HepG2 (cell line): ENCODE data around the gene PLCB1. TPM values are rescaled to one million over a fixed set of nuclear protein-coding genes. Genes with fewer than 3 reads are reported as not detected.

Source experiments
- ARNT ChIP-seq: fragments of 450-650 bp; IDR thresholded peaks from 2 replicates; pipeline ENCODE4 v1.6.1; 2017
- ASH2L ChIP-seq: fragments of 300-600, 200-600 bp; sonication (generic); IDR thresholded peaks from 2 replicates; pipeline ENCODE4 v1.7.0; 2017; ENCODE audit warnings: low read depth, mild to moderate bottlenecking, moderate library complexity, mixed read lengths, low read length; ENCODE audit not compliant: insufficient read length
- ATF2 ChIP-seq: sonication (generic); formaldehyde crosslinking; IDR thresholded peaks from 2 replicates; pipeline ENCODE4 v1.4.0; 2020; ENCODE audit warnings: missing genetic modification reagents
- BCL3 ChIP-seq: sonication (generic); formaldehyde crosslinking; IDR thresholded peaks from 2 replicates; pipeline ENCODE4 v1.5.1; 2020; ENCODE audit warnings: mild to moderate bottlenecking, missing genetic modification reagents, moderate library complexity
- ELF4 ChIP-seq: sonication (generic); formaldehyde crosslinking; IDR thresholded peaks from 2 replicates; pipeline ENCODE4 v1.5.0; 2020; ENCODE audit warnings: missing genetic modification reagents, mild to moderate bottlenecking, moderate library complexity, borderline replicate concordance
- ETV5 ChIP-seq: IDR thresholded peaks from 2 replicates; pipeline ENCODE4 v1.6.1; 2018; ENCODE audit warnings: missing biosample characterization, missing genetic modification reagents, inconsistent platforms, borderline replicate concordance
- IRF2 ChIP-seq: IDR thresholded peaks from 2 replicates; pipeline ENCODE4 v1.6.1; 2018; ENCODE audit warnings: missing genetic modification reagents, missing compliant biosample characterization
- KAT7 ChIP-seq: IDR thresholded peaks from 2 replicates; pipeline ENCODE4 v1.6.1; 2018; ENCODE audit warnings: borderline replicate concordance, missing compliant biosample characterization
- MTA3 ChIP-seq: sonication (generic); formaldehyde crosslinking; IDR thresholded peaks from 2 replicates; pipeline ENCODE4 v1.4.0; 2020; ENCODE audit warnings: missing genetic modification reagents
- MTF1 ChIP-seq: sonication (generic); formaldehyde crosslinking; IDR thresholded peaks from 2 replicates; pipeline ENCODE4 v1.5.0; 2020; ENCODE audit warnings: missing genetic modification reagents
- NR2C2 ChIP-seq: sonication (generic); formaldehyde crosslinking; IDR thresholded peaks from 2 replicates; pipeline ENCODE4 v1.4.0; 2020; ENCODE audit warnings: missing genetic modification reagents, mild to moderate bottlenecking, moderate library complexity, borderline replicate concordance
- PAXIP1 ChIP-seq: sonication (generic); formaldehyde crosslinking; conservative IDR thresholded peaks from 2 replicates; pipeline ENCODE4 v1.4.0; 2020; ENCODE audit warnings: mild to moderate bottlenecking, missing genetic modification reagents, moderate library complexity
- POLR2A ChIP-seq, 2 experiments: IDR thresholded peaks; 2 replicates each; pipeline ENCODE4 v1.6.1; 2011; ENCODE audit warnings: low read depth in 2 of 2, low read length in 2 of 2, mild to moderate bottlenecking in 1 of 2, moderate library complexity in 1 of 2; ENCODE audit not compliant: insufficient read depth in 1 of 2
- SAP130 ChIP-seq: IDR thresholded peaks from 2 replicates; pipeline ENCODE4 v1.6.1; 2016; ENCODE audit warnings: low read depth
- SIN3B ChIP-seq: fragments of 150-350 bp; IDR thresholded peaks from 2 replicates; pipeline ENCODE4 v1.6.1; 2014; ENCODE audit warnings: low read length
- ZFP36L2 ChIP-seq: sonication (generic); formaldehyde crosslinking; IDR thresholded peaks from 2 replicates; pipeline ENCODE4 v1.4.0; 2020; ENCODE audit warnings: missing genetic modification reagents
- ZNF331 ChIP-seq: sonication (generic); formaldehyde crosslinking; IDR thresholded peaks from 2 replicates; pipeline ENCODE4 v1.4.0; 2020; ENCODE audit warnings: missing genetic modification reagents
- ZNF782 ChIP-seq: sonication (generic); formaldehyde crosslinking; IDR thresholded peaks from 2 replicates; pipeline ENCODE4 v1.4.0; 2020; ENCODE audit warnings: missing genetic modification reagents, mild to moderate bottlenecking, borderline replicate concordance
- ZNF800 ChIP-seq: sonication (generic); formaldehyde crosslinking; IDR thresholded peaks from 2 replicates; pipeline ENCODE4 v1.4.0; 2020; ENCODE audit warnings: missing genetic modification reagents
- ZNF839 ChIP-seq: sonication (generic); formaldehyde crosslinking; IDR thresholded peaks from 2 replicates; pipeline ENCODE4 v1.4.0; 2020; ENCODE audit warnings: missing genetic modification reagents, mild to moderate bottlenecking, borderline replicate concordance
- polyA plus RNA-seq, 8 experiments: library from polyadenylated mRNA; depleted of rRNA in 3 of 8; stranded (reverse) in 7 of 8; unstranded in 1 of 8; fragments of >200 nt; fragmentation: Illumina TruSeq in 4 of 8; extraction: Trizol in 4 of 8; gene quantifications; 2 replicates each; pipeline versions ENCODE4 v1.2.1 to v1.2.3, GENCODE V29; 2011 to 2016; ENCODE audit warnings: low read depth in 4 of 8, missing spikeins in 1 of 8, mixed read lengths in 1 of 8; ENCODE audit not compliant: insufficient read depth in 1 of 8
- total RNA-seq, 5 experiments: library from RNA; depleted of rRNA; stranded (reverse); fragments of >200 nt; fragmentation: Illumina TruSeq; extraction: Trizol; gene quantifications; 2 replicates each; pipeline ENCODE4 v1.2.3, GENCODE V29; 2016; ENCODE audit warnings: low read depth in 1 of 5

The PLCB1 gene
- total and polyA plus RNA-seq, 2 of the 13 experiments (the other 11 are each of a cell fraction or from before 2014, with no cell fraction given): 42.4 to 55.9 TPM

GRCh38 chr20:8131598-8132483, at the start of gene PLCB1 (continued):
- TF ChIP-seq ASH2L (peak; percentile 85), SAP130 (CRISPR knock-in tag) (peak; percentile 51), ETV5 (CRISPR knock-in tag) (peak; percentile 57), KAT7 (CRISPR knock-in tag) (peak; percentile 85; the same call in 1 of the 2 replicates), ZNF331 (CRISPR knock-in tag) (peak; percentile 83), MTA3 (CRISPR knock-in tag) (no peak), ATF2 (CRISPR knock-in tag) (peak; percentile 88), ZNF800 (no peak), ZNF782 (CRISPR knock-in tag) (no peak), ZNF839 (peak; percentile 75; the same call in 1 of the 2 replicates), IRF2 (CRISPR knock-in tag) (peak; percentile 90), ARNT (no peak), POLR2A (IDR thresholded peaks at IDR 0.05; ENCODE audit: insufficient read depth in 1 of 2, low read depth in 2 of 2, low read length in 2 of 2) (0 out of 4 replicates have a peak, but pooled peaks have one; percentile 31 to 40), SIN3B (no peak), NR2C2 (CRISPR knock-in tag) (no peak), PAXIP1 (CRISPR knock-in tag) (0 out of 2 replicates have a peak, but pooled peaks have one; percentile 17), BCL3 (CRISPR knock-in tag) (0 out of 2 replicates have a peak, but pooled peaks have one; percentile 23), MTF1 (CRISPR knock-in tag) (no peak), ELF4 (CRISPR knock-in tag) (0 out of 2 replicates have a peak, but pooled peaks have one; percentile 43), ZFP36L2 (CRISPR knock-in tag) (peak; percentile 93; the same call in 1 of the 2 replicates)
